K562 (cell line): Measurements from ENCODE around the gene DOCK8. TPM values are rescaled to one million over a fixed set of nuclear protein-coding genes. Genes with fewer than 3 reads are reported as not detected.

ENCODE experiments used
- ARID1B ChIP-seq: fragments of 450-650 bp; IDR thresholded peaks from 2 replicates; pipeline ENCODE4 v1.6.1; 2016; ENCODE audit warnings: antibody characterized with exemption, mild to moderate bottlenecking, inconsistent platforms
- ELF1 ChIP-seq: fragments of 200-800 bp; sonication (Bioruptor generic); IDR thresholded peaks from 2 replicates; pipeline ENCODE4 v1.6.1; 2016; ENCODE audit warnings: missing genetic modification characterization, missing compliant biosample characterization
- FUS ChIP-seq: fragments of 200-400 bp; formaldehyde crosslinking; optimal IDR thresholded peaks from 2 replicates; pipeline ENCODE3; 2017; ENCODE audit warnings: low read depth, low read length
- GATA2 ChIP-seq: sonication (generic); formaldehyde crosslinking; IDR thresholded peaks from 2 replicates; pipeline ENCODE4 v1.4.0; 2020; ENCODE audit warnings: mild to moderate bottlenecking, missing genetic modification reagents
- GATAD2A ChIP-seq: fragments of 450-650 bp; IDR thresholded peaks from 2 replicates; pipeline ENCODE4 v1.6.1; 2017
- MAFK ChIP-seq: IDR thresholded peaks from 2 replicates; pipeline ENCODE4 v1.6.1; 2011; ENCODE audit warnings: low read length, improper control_type of control experiment
- MAZ ChIP-seq, 2 experiments: fragments of 450-650 bp in 1 of 2; sonication (generic) in 1 of 2; formaldehyde crosslinking; IDR thresholded peaks in 1 of 2; conservative IDR thresholded peaks in 1 of 2; 2 replicates each; pipeline versions ENCODE4 v1.4.0 to v1.5.0; 2020; ENCODE audit warnings: mild to moderate bottlenecking in 1 of 2, missing genetic modification reagents in 1 of 2
- MCM5 ChIP-seq: fragments of 450-650 bp; IDR thresholded peaks from 2 replicates; pipeline ENCODE4 v1.6.1; 2016; ENCODE audit warnings: low read depth
- MTA2 ChIP-seq: fragments of 450-650 bp; IDR thresholded peaks from 2 replicates; pipeline ENCODE4 v1.6.1; 2016; ENCODE audit warnings: low read depth
- MXI1 ChIP-seq: IDR thresholded peaks from 2 replicates; pipeline ENCODE4 v1.6.1; 2011; ENCODE audit warnings: low read depth, mild to moderate bottlenecking, improper control_type of control experiment, low read length
- NCOR1 ChIP-seq: fragments of 450-650 bp; IDR thresholded peaks from 2 replicates; pipeline ENCODE4 v1.6.1; 2016; ENCODE audit warnings: mild to moderate bottlenecking, moderate library complexity
- POLR2AphosphoS5 ChIP-seq: IDR thresholded peaks from 2 replicates; pipeline ENCODE4 v1.6.1; 2011; ENCODE audit warnings: mild to moderate bottlenecking, low read depth, low read length, moderate library complexity; ENCODE audit not compliant: control insufficient read depth, insufficient read depth
- RFX1 ChIP-seq: fragments of 450-650 bp; IDR thresholded peaks from 2 replicates; pipeline ENCODE4 v1.6.1; 2016; ENCODE audit warnings: mild to moderate bottlenecking, moderate library complexity
- SIN3A ChIP-seq, 2 experiments: fragments of 150-350 bp in 1 of 2; IDR thresholded peaks; 2 replicates each; pipeline ENCODE4 v1.6.1; 2011 to 2016; ENCODE audit warnings: borderline replicate concordance in 2 of 2, low read depth in 2 of 2, low read length in 2 of 2, mild to moderate bottlenecking in 2 of 2, moderate library complexity in 2 of 2; ENCODE audit not compliant: control insufficient read depth in 1 of 2
- SMC3 ChIP-seq: conservative IDR thresholded peaks from 2 replicates; pipeline ENCODE4 v1.6.1; 2011; ENCODE audit warnings: low read depth, low read length, improper control_type of control experiment; ENCODE audit not compliant: insufficient read depth
- TAF7 ChIP-seq: fragments of 450-650 bp; IDR thresholded peaks from 2 replicates; pipeline ENCODE4 v1.6.1; 2016; ENCODE audit warnings: missing genetic modification characterization, missing compliant biosample characterization
- TCF3 ChIP-seq: sonication (generic); formaldehyde crosslinking; IDR thresholded peaks from 2 replicates; pipeline ENCODE4 v1.4.0; 2020; ENCODE audit warnings: mild to moderate bottlenecking, missing genetic modification reagents
- XRCC5 ChIP-seq: fragments of 200-400 bp; formaldehyde crosslinking; IDR thresholded peaks from 2 replicates; pipeline ENCODE4 v1.6.1; 2017; ENCODE audit warnings: low read depth, mild to moderate bottlenecking, low read length
- ZNF12 ChIP-seq: sonication (generic); formaldehyde crosslinking; IDR thresholded peaks from 2 replicates; pipeline ENCODE4 v1.4.0; 2020; ENCODE audit warnings: mild to moderate bottlenecking, missing genetic modification reagents
- ZNF407 ChIP-seq: fragments of 450-650 bp; IDR thresholded peaks from 2 replicates; pipeline ENCODE4 v1.6.1; 2016; ENCODE audit warnings: low read depth
- ZNF408 ChIP-seq: fragments of 250-450 bp; sonication (Bioruptor Pico); IDR thresholded peaks from 2 replicates; pipeline ENCODE4 v1.4.0; 2020; ENCODE audit warnings: low read depth, mild to moderate bottlenecking, moderate library complexity
- ZNF449 ChIP-seq: fragments of 250-450 bp; sonication (Bioruptor Pico); IDR thresholded peaks from 2 replicates; pipeline ENCODE4 v1.8.0; 2022; ENCODE audit warnings: moderate library complexity, mild to moderate bottlenecking, inconsistent platforms
- ZNF785 ChIP-seq: fragments of 250-450 bp; sonication (Bioruptor Pico); IDR thresholded peaks from 2 replicates; pipeline ENCODE4 v1.4.0; 2020; ENCODE audit warnings: mild to moderate bottlenecking
- polyA plus RNA-seq, 8 experiments: library from polyadenylated mRNA; depleted of rRNA in 4 of 8; stranded (reverse) in 5 of 8; unstranded in 3 of 8; fragments of >200 nt; fragmentation: Nextera tagmentation in 2 of 8; fragmentation: Illumina TruSeq in 1 of 8; extraction: Ambion mirVana in 2 of 8; extraction: Trizol in 1 of 8; gene quantifications; 2 replicates each; pipeline versions ENCODE4 v1.2.1 to v1.2.3, GENCODE V29; 2011 to 2014; ENCODE audit warnings: inconsistent platforms in 1 of 8, missing spikeins in 1 of 8
- total RNA-seq, 7 experiments: library from RNA; depleted of rRNA in 6 of 7; stranded (reverse); fragments of >200 nt in 6 of 7; fragmentation: Illumina TruSeq in 2 of 7; extraction: Trizol in 2 of 7; gene quantifications; 2 replicates each; pipeline versions ENCODE4 v1.2.1 to v1.2.3, GENCODE V29; 2011 to 2021; ENCODE audit warnings: low replicate concordance in 1 of 7

The DOCK8 gene
- total and polyA plus RNA-seq, 9 of the 15 experiments (the other 6 are each of a cell fraction or from before 2014, with no cell fraction given): 14.4 to 53.8 (median 25.1) TPM

DNA sequence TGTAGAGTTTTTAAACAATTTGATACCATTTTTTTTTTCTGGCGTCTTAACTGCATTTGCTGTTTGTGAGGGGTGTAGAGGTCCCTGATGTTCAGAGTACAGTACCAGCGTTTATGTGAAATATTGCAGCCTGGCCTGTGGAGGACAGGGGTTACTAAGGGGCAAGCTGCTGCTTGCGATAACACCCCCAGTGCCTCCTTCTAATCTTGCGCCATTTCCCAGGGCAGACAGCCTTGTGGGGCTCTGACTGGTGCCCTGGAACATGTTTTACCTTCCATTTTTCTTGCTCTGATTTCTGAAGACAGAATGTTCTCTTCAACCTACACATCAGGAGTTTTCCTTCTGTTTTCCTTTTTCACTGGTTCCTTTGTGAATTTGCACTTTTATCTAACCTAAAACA, 142.9 kb downstream of the DOCK8 start (continued):
- TF ChIP-seq ZNF407 (no peak), GATAD2A (no peak), ZNF12 (CRISPR knock-in tag) (no peak), ELF1 (tag) (no peak), GATA2 (peak; percentile 54), POLR2AphosphoS5 (no peak), SIN3A (IDR thresholded peaks at IDR 0.05; ENCODE audit: borderline replicate concordance in 2 of 2, control insufficient read depth in 1 of 2, low read depth in 2 of 2, low read length in 2 of 2) (no peak), ARID1B (peak; percentile 74), MXI1 (no peak), SMC3 (no peak), MAFK (no peak), ZNF449 (CRISPR knock-in tag) (no peak), FUS (no peak), MAZ (CRISPR knock-in tag; conservative IDR thresholded peaks at IDR 0.05 in 1 of 2, IDR thresholded peaks at IDR 0.05 in 1 of 2) (no peak), TCF3 (peak; percentile 72), XRCC5 (no peak), RFX1 (0 out of 2 replicates have a peak, but pooled peaks have one; percentile 5), ZNF408 (no peak), MCM5 (no peak), TAF7 (tag) (no peak), NCOR1 (peak; percentile 69), MTA2 (peak; percentile 52; the same call in 1 of the 2 replicates), ZNF785 (CRISPR knock-in tag) (no peak)
